DMS79 (cell line): ENCODE results near the gene TEX14.
"Not testable (repeated sequence)": the region's sequence is repeated elsewhere in the genome, so short reads cannot be mapped to it uniquely, and the experiment has no call there.

Experiments
- DNase-seq: peaks from one replicate; lab custom pipeline; 2025; lab: John Stamatoyannopoulos, UW

The TEX14 gene

GRCh38 chr17:58688521-58688920 is 3.3 kb downstream of the TEX14 start:
- no peak for DNase-seq

- no peak for DNase-seq
Measured at GRCh38 chr17:58686980-58687379, 4.9 kb downstream of the TEX14 start.

DNA sequence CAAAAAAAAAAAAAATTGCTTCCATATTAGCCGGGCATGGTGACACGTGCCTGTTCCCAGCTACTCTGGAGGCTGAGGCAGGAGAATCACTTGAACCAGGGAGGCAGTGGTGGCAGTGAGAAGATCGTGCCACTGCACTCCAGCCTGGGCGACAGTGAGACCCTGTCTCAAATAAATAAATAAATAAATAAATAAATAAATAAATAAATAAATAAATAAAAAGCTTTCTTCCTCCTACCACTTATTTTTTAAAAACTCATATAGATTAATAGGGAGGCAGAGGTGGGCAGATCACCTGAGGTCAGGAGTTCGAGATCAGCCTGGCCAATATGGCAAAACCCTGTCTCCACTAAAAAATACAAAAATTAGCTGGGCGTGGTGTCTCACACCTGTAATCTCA is 7.4 kb downstream of the TEX14 start:
- DNase-seq = not testable (repeated sequence)

DNA sequence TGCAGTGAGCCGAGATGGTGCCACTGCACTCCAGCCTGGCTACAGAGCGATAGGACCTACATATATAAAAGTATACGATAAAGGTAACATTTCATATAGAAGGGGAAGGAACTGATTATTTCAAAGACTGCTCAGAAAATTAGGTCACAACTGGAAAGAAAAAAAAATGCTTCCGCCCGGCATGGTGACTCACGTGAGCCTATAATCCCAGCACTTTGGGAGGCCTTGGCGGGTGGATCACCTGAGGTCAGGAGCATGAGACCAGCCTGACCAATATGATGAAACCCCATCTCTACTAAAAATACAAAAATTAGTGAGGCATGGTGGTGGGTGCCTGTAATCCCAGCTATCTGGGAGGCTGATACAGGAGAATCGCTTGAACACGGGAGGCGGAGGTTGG is 7.8 kb downstream of the TEX14 start:
- no peak for DNase-seq

GRCh38 chr17:58680038-58680369 is 11.8 kb downstream of the TEX14 start:
- DNase-seq = no peak

- DNase-seq = no peak
Measured at GRCh38 chr17:58679263-58680037, 12.4 kb downstream of the TEX14 start.

DNA sequence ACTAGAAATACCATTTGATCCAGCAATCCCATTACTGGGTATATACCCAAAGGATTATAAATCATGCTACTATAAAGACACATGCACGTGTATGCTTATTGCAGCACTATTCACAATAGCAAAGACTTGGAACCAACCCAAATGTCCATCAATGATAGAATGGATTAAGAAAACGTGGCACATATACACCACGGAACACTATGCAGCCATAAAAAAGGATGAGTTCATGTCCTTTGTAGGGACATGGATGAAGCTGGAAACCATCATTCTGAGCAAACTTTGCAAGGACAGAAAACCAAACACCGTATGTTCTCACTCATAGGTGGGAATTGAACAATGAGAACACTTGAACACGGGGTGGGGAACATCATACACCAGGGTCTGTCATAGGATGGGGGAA is 13.6 kb downstream of the TEX14 start:
- not testable (repeated sequence) for DNase-seq

GRCh38 chr17:58677194-58677880 is 14.5 kb downstream of the TEX14 start:
- no peak for DNase-seq

- no peak for DNase-seq
Measured at GRCh38 chr17:58671969-58672368, 19.9 kb downstream of the TEX14 start.

DNA sequence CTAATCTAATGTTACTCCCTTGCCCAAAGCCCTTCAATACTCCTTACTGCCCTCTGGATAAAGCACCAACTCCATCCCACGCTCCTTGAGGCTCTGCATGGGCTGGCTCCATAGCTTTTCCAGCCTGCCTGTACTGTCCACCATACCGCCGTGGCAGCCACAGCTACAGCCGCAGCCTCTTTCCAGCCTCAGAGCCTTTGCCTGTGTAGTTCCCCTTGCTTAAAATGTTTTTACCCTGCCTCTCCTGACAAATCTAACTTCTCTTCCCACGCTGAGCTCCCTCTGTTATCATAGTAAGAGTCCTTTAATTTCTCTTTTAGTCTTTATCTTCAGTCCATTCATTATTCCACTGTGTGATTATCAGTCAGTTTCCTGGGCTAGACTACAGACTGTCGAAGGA is 22.0 kb downstream of the TEX14 start:
- no peak for DNase-seq

DNA sequence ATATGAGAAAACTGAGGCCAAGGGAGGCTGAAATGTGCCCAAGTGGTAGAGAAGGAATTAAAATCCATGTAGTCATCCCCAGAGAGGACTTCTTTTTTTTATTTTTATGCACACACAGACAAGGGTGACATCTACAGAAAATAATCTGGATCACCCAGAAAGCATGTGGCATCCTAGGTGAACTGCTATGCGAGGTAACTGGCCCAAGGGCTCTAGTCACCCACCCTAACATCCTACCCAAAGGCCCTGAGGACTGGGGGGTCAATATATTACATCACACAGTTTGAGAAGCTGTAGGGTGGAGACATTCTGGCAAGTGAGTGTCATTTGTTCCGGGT is 23.3 kb downstream of the TEX14 start:
- no peak for DNase-seq

- no peak for DNase-seq
Measured at GRCh38 chr17:58667934-58668597, 23.8 kb downstream of the TEX14 start.

GRCh38 chr17:58666858-58667267 is 25.0 kb downstream of the TEX14 start:
- DNase-seq = no peak

DNA sequence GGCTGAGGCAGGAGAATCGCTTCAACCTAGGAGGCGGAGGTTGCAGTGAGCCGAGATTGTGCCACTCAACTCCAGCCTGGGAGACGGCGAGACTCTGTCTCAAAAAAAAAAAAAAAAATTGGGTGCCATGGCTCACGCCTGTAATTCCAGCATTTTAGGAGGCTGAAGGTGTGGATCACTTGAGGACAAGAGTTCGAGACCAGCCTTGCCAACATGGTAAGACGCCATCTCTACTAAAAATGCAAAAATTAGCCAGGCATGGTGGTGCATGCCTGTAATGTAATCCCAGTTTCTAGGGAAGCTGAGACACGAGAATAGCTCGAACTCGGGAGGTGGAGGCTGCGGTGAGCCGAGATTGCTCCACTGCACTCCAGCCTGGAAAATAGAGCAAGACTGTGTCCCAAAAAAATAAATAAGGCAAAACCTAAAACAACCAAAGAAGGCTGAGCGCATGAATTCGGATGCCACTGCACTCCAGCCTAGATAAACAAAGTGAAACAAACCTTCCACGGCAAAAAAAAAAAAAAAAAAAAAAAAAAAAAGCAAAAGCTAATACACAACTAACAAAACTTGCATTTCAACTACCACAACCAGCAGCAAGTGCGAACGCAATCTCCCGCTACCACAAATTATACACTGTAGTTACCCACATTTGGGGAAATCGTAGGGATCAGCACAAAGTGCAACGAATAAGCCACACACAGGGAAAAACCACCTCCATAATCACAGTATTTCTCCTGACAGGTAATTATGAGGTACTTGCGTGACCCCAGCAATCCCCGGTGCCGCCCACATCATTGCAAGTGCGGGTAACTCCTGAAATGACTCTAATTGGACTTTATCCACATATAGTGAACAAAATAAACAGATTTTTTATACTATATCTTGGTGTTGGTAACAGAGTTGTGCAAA is 25.6 kb downstream of the TEX14 start:
- no peak for DNase-seq

DNA sequence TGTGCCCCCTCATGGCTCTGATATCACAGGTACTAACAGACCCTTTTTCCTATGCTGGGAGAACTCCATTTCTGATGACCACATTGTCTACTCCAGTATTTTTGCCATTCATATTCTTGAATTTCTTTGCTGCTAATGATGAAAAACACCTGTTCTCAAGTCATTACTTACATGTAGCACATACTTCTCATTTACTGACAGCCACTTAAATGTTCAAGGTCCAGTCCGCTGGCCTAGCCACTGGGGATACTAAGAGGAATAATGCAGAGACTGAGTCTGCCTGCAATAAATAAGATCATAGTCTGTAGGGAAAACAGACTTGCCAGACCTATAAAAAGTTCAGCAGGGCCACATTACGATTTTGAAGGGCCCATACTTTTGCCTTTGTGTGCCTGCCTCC is 27.5 kb downstream of the TEX14 start:
- DNase-seq = no peak

DNA sequence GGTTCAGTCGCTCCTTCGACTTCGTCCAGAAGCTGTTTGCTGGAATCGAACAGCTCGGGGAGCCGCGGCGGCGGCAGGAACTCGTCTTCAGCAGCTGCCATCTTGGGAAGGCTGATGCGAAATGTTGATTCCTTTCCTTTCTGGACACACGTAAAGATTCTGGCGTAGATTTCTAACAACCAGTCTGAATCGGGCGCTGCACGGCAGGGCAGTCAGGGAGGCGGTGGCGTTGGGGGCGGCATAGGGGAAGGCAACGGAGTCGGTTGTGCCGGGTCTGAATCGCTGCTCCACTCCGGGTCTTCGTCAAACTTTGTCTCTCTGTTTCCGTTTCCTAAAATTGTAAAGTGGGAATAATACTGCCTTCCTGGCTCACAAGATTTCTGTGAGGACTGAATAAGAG is 30.3 kb downstream of the TEX14 start:
- no peak for DNase-seq

DNA sequence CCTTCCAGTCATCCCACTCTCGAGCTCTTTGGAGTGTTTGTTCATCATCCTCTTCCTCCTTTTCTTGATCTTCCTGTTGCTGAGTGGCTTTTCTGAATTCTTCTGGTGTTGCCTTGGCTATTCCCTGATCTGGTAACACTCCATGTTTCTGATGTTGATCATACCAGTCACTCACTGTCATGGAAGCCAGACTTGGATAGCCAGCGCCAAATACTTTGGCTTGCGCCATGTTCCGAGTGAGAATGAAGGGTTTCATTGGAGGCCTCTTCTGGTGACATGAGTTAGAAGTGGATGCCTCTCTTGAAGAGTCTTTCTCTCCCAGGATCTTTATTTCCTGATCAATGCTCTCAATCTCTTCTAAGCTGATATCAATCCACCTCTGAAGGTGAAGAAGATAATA is 31.2 kb downstream of the TEX14 start:
- no peak for DNase-seq

DNA sequence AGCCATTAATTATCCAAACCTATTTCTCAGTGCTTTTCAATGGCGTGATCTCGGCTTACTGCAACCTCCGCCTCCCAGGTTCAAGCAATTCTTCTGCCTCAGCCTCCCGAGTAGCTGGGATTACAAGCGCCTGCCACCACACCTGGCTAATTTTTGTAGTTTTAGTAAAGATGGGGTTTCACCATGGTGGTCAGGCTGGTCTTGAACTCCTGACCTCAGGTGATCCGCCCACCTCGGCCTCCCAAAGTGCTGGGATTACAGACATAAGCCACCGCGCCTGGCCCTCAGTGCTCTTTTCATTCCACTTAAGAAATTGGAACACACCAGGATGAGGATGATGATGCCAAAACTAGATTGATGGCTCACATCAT is 32.1 kb downstream of the TEX14 start:
- DNase-seq = not testable (repeated sequence)

GRCh38 chr17:58658804-58659713 is 32.8 kb downstream of the TEX14 start:
- peak; percentile 86 for DNase-seq

- not testable (repeated sequence) for DNase-seq
Measured at GRCh38 chr17:58657962-58658803, 33.7 kb downstream of the TEX14 start.
